COR-L47 (cell line): Measurements from ENCODE around the gene EXTL1.

Source experiments
- DNase-seq: peaks from one replicate; lab custom pipeline; 2025; lab: John Stamatoyannopoulos, UW

The EXTL1 gene

GRCh38 chr1:26070963-26071342, 49.4 kb downstream of the EXTL1 start:
- no peak for DNase-seq

- no peak for DNase-seq
Measured at GRCh38 chr1:26072305-26072704, 50.7 kb downstream of the EXTL1 start.

DNA sequence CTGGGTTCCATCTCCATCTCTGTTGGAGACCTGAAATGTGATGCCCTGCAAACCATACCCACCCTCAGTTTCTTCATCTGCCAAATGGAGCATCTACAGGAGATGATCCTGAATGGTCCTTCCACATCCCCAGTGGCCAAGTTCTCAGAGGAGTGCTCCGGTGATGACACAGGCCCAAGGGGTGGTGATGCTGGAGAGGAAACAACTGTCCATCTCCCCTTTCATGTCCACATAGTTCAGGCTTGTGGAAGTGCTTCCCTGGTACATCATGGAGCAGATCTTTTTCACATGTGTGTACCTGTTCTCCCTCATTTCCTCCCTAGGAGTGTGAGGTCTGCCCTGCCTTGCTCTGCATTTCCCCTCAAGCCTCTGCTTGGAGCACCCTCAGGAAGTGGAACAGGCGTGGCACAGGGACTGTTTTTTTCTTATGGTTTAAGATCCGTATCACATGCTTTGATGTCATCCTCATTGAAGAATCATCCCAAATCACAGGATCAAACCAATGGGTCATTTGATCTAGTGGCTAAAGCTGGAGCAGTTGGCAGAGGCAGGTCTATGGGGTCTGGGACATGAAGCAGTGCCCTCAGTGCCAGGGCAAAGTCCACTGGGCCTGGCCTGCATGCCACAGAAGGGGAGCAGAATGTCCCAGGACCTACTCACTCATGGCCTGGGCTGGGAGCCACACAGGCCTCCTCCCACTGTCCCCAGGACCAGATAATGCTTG, 54.0 kb downstream of the EXTL1 start:
- no peak for DNase-seq

DNA sequence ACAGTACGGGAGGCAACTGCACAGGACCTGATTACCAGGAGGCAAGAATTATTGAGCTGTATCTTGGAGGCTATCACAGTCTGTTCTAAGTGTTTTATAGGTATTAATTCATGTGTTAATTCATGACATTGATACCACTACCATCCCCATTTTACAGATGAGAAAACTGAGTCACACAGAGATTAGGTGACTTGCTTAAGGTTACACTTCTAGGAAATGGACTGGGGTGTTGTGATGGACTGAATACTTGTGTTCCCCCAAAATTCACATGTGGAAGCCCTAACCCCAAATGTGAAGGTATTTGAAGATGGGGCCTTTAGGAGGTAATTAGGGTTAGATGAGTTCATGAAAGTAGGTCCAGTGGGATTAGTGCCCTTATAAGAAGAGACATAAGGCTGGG, 55.9 kb downstream of the EXTL1 start:
- no peak for DNase-seq

DNA sequence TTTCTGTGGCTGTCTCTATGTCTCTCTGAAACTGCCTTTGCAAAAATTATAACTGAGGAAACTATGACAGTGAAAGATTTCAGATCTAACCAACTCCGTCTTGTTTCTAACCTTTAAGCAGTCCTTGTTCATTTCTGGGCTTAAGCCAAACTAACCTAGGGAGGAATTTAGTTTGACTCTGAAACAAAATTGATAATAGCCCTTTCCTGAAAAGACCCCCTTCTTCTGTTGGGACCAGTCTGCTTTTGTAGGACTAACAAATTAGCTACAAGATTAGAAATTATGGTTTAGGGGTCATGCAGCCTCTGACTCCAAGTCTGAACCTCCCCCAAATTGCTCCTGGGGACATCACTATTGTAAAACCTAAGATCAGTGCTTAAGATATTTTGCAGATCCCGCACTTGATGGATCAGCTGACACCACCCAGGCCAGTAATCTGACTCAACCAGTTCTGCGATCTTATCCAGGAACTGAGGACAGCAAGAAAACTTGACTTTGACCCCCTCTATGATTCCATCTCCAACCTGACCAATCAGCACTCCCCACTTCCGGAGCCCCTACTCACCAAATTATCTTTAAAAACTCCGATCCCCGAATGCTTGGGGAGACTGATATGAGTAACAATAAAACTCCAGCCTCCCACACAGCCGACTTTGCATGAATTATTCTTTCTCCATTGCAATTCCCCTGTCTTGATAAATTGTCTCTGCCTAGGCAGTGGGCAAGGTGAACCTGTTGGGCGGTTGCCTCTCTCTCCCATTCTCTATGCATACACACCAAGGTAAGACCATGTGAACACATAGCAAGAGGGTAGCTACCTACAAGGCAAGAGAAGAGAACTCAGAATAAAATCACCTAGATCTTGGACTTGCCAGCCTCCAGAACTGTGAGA, 57.0 kb downstream of the EXTL1 start:
- DNase-seq, result no peak

DNA sequence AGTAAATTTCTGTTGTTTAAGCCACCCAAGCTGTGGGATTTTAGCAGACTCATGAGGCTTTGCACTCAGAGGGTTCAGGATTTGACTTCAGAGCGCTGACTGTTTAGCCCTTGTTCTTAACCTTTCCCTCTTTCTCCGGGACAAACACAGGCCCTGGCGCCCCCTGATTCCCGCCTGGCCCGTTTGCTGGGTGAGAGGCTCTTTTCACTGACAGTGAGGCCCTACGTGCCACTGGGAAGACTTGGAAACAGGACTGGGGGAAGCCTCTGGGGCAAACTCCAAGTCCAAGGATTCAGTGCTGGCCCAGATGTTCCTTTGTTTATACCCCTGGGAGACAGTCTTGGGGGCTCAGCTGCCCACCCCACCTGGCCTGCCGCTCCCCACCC, 57.6 kb downstream of the EXTL1 start:
- no peak for DNase-seq

GRCh38 chr1:26079960-26080814, 58.6 kb downstream of the EXTL1 start:
- no peak for DNase-seq

GRCh38 chr1:26081267-26082019, 59.9 kb downstream of the EXTL1 start:
- DNase-seq, result no peak

GRCh38 chr1:26082020-26082350, 60.4 kb downstream of the EXTL1 start:
- DNase-seq, result no peak

GRCh38 chr1:26083208-26083607, 61.6 kb downstream of the EXTL1 start:
- DNase-seq, result no peak

DNA sequence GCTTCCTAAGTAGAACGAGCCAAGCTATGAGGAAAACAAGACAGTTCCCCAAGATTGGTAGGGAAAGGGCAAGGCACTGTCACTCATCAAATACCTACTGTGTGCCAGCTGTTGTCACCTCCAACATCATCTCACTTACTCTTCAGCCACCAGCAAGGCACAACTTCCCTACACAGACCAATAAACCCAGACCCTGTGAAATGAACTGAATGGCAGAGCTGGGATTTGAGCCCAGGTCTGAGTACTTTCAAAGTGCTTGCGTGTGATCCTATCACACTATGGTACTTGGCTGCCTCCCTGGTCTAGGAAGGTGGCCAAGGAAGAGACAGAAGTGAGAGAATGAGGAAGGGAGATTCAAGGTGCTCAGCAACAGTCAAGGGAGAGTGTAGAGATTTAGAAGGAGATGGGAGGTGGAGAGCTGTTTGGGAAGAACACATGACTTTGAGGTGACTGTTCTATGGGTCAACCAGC, 62.6 kb downstream of the EXTL1 start:
- DNase-seq, result no peak

DNA sequence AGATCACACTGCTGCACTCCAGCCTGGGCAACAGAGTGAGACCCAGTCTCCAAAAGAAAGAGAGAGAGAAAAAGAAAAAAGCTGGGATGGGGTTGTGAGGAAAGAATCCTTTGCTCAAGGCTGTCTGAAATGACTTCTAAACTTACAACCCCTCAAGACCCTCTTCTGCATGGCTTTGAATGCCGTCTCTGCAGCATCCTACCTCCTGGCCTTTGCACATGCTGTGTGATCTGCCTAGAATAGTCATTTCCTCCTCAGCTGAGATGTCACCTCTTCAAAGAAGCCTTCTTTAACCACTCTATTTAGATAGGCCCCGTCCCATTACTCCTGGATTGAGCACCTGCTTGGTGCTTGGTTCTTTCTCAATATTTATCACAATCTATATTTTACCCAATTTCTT, 63.3 kb downstream of the EXTL1 start:
- DNase-seq, result no peak
